ENCODE measurements around the gene COL18A1.

DNA sequence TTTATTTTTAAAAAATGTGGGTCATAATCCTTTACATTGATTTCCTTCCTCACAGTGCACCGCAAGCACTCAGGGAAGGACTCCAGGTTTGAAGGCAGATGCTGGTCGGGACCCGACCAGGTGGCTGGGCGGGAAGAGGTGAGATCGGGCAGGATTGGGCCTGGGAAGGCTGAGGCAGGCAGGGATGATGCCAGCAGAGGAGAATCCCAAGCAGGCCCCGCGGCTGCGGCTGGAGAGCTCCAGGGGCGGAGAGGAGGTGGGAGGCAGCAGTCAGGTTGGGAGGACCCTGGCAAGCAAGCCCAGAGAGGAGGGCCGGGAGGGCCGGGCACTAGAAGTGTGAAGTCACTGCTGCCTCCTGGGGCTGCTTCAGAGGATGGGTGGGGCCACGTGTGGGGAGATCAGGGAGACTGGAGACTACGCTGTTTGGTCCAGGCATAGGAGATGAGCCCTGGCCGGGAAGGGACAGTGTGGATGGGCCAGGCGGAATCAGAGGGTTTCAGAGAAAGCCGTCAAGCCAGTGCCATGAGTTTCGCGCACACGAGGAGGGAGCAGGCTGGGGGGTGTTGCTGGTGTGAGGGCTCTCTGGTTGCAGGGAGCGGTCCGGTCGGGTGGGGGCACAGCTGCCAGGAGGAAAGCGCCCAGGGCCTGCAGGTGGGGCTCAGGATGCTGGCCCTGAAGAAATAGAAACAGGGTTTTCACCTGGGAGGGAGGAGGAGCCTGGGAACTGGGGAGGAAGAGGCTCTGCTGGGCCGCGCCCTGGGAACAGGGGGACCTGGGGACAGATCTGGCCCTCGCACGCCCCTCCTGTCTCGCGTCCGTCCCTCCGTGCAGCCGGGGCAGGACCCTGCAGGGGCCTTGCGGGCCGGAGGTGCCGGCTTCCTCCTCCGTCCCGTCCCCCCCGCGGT, 888 bp upstream of the COL18A1 start:
- no peak for TF ChIP-seq CTCF (IDR thresholded peaks at IDR 0.05; ENCODE audit: low read depth, low read length)
- no peak for TF ChIP-seq EZH2phosphoT487 (IDR thresholded peaks at IDR 0.05; ENCODE audit: low read depth)

Data from OCI-LY3 (cell line).